GM18873 (cell line): ENCODE results near the gene SLC7A6.

Experiments used
- ATAC-seq: cut with Tn5 transposase; IDR thresholded peaks from one replicate; pipeline ENCODE4 v1.9.1; 2021; ENCODE audit warnings: mild to moderate bottlenecking, moderate library complexity, moderate number of reproducible peaks; ENCODE audit not compliant: unreplicated experiment, low FRiP score

The SLC7A6 gene

DNA sequence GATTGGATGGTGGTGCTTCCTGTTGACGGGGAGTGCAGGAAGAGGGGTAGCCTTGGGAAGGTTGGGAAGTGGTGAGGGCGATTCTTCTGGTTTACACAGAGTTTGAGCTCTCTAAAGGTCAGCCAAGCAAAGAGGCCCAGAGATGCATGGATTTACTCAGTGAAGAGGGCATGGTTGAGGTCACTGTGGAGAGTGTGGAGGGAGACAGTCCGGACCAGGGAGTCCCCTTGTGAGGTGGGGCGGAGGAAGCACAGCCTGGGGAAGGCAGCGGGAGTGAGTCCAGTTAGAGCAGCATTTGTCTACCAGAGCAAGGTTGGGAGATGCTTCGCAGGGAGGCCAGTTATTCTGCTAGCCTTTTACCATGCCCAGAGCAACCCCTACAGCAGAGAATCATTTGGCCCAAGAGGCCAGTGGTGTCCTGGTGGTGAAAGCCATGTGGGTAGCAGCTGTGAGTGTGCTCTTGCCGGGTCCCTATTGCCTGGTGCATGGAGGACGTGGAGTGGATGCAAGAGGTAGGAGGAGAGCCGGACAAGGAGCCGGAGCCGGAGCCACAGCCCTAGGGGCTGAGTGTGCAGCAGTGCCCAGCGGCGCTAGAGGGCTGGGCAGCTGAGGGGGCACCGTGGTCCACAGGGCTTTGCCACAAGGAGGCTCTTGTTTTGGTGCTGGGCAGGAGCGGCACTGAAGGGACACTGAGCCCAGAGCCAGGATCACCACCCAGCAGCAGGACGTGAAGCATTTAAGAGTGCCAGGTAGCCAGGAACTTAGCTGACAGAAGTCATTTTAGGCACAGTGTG, 74.2 kb downstream of the SLC7A6 start:
- no peak for ATAC-seq

DNA sequence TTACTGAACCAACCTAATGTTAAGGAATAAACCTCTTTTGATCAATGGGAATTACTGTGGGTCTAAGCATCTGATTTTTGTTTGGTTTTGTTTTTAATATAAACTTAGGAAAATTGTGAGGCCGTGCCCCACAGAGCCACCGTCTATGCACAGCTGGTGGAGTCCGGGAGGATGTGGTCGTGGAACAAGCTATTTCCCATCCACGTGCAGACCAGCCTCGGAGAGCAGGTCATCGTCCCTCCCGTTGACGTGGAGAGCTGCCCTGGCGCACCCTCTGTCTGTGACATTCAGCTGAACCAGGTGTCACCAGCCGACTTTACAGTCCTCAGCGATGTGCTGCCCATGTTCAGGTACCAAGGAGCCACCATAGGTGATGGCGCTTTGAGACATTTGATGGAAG, 74.9 kb downstream of the SLC7A6 start:
- no peak for ATAC-seq

DNA sequence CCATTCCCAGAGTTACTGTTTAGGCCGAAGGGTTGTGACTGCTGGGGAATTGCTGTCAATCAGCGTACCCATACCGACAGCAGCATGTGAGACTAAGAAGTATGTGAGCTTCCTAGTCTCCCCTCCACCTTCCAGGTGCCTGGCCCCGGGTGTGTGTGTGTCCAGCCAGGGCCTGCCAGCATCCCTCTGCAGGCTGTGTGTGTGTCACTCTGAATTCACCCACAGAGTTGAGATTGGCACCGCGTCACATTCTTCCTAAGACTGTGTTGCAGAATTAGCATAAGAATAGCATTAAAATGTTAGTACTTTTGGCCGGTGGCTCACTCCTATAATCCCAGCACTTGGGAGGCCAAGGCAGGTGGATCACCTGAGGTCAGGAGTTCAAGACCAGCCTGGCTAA, 78.3 kb downstream of the SLC7A6 start:
- no peak for ATAC-seq

DNA sequence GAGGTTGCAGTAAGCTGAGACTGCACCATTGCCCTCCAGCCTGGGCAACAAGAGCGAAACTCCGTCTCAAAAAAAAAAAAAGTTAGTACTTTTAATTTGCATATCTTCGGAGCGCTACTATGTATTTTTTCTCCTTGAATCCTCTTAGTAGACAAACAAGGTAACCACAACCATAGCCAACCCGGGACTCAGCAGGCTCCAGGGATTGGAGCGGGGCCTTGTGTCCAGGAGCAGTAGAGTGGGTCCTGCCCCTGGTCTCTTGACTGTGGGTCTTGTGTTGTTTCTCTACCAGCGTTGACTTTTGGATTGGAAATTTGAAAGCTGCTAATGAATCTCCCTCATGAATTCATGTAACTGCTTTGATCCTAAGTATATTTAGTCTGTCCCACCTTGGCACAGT, 78.8 kb downstream of the SLC7A6 start:
- ATAC-seq: no peak

DNA sequence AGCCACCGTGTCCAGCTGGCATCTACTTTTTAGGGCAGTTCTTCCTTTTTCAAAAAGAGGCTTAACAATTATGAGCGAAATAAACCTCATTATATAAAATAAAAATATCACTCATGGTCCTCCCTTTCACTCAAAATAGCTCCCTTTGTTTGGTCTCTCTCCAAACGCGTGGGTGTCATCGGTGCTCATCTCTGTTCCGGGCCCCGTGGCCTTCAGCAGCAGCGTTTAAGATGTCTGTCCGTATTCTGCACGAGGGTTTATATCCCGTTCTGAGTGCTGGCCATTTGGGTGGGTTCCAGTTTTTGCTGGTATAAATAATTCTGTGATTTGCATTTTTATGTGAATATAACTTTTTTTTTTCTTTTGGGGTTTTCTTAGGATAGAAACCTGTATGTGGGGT, 79.9 kb downstream of the SLC7A6 start:
- ATAC-seq: no peak

DNA sequence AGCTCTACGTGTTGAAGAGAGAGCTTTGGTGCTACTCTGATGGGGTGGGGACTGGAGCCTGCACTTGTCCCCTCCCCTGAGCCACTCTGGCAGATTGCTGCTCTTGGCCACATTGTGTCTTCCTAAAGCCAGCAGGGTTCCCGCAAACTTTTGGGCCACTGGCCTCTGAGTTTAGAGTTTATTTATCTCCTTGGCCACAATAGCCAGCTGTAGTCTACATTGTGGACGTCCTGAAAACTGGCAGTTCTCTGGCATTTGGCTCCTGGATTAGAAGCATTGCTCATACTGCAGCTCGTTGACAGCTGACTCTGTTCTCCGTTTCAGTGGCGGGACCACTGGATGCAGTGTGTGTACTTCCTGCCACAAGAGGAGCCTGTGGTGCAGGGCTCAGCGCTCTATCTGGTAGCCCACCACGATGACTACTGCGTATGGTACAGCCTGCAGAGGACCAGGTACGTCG, 81.1 kb downstream of the SLC7A6 start:
- no peak for ATAC-seq

DNA sequence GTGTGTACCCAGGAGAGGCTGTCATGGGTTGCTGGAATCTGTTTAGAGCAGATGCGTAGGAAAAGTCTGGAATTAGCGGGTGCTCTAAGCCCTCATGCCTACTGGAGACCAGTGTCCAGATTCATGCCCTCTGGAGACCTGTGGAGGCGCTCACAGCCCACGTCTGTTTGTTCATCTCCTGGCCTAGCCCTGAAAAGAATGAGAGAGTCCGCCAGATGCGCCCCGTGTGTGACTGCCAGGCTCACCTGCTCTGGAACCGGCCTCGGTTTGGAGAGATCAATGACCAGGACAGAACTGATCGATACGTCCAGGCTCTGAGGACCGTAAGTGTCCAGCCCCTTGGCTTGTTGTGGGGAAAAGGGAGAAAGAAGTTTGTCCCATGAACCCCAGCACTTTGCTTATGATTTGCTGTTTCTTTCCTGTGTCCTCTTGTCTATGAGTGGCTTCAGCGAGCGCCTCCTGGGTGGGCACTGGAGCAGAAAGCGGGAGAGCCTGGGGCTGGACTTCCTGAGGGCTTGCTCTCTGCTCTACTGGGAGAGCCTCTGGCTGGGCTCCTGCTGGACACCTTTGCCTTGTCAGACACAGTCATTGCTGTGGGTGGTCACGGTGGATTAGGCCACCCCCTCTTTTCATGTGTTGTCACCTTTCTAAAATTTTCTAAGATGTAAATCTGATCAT, 81.8 kb downstream of the SLC7A6 start:
- no peak for ATAC-seq

DNA sequence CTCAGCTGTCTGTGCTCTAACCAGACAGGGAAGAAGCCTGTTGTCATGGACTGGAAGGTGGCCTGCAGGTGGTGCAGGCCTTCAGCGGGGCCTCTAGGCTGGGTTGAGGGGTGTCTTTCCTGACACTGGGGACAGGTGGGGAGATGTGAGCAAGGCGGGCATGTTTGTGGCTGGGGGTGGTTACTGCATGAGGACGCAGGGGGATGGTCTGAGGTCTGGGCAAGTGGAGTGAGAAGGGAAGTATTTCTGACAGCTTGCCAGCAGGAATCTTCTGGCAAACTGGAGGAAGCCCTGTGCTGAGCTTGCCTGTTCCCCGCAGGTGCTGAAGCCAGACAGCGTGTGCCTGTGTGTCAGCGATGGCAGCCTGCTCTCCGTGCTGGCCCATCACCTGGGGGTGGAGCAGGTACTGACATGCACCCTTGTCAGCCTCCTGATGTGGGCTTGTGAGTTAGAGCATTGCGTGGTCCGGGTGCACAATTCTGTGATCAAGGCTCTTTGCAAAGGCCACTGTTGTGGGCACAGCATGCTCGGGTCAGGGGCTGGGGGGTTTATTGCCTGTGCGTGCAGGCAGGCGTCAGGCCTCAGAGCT, 82.7 kb downstream of the SLC7A6 start:
- ATAC-seq: no peak

DNA sequence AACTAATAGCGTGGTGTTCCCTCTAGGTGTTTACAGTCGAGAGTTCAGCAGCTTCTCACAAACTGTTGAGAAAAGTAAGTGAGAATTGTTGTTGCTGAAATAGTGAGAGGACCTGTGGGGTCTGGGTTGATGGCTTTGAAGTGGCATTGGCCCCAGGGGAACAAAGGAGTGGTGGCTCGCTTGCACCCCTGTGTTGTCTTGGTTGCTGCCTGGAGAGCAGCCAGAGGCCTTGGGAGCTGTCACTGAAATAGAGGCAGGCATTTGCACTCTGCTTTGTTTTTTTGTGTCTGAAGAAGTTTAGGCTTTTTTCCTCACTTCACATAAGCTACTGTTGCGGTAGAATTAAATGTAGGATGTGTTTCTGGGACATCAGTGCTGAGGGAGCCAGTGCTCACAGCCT, 83.3 kb downstream of the SLC7A6 start:
- no peak for ATAC-seq

DNA sequence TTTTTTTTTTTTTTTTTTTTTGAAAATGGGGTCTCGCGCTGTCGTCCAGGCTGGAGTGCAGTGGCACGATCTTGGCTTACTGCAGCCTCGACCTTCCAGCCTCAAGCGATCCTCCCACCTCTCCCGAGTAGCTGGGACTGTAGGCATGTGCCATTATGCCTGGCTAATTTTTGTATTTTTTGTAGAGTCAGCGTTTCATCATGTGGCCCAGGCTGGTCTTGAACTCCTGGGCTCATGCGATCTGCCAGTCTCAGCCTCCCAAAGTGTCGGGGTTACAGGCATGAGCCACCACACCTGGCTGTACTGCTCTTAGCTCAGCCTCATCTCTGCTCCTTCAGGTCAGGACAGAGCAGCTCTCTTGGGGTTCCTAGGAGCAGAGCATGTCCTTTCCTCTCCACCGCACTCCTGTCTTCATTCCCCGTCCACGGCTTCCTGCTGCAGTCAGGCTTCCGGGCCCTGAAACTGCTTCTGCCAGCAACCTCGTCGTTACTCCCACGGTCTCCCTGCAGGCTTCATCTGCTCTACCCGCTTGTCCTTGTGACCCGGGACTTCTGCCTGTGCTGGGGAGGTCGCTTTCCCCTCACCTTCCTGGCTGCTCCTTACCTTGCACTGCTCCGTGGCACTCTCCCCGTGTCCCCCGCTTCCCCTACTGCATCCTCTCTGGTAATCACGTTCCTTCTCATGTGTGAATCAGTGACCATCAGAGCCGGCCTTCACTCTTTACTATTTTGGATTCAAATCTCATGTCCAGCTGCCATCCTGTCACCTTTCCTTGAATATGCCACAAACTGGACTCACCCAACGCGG, 84.5 kb downstream of the SLC7A6 start:
- no peak for ATAC-seq

DNA sequence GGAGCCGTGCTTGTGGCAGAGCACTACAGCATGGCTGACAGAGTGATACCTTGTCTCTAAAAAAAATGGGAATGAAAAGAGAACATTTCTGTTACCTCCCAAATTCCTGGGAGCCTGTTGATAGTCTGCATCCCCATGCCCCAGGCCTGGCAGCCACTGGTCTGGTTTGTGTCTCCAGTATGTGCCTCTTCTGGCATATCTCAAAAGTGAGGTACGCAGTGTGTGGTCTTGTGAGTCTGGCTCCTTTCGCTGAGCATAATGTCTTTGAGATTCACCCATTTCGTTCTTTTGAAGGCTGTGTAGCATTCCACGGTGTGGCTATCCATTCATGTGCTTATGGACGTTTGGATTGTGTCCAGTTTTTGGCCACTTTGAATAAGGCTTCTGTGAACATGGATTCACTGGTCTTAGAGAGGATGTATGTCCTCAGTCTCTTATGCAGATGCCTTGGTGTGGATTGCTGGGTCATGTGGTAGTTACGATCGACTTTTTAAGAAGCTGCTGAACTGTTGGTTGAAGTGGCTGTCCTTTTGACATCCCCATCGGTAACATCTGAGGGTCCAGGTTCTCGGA, 85.6 kb downstream of the SLC7A6 start:
- ATAC-seq: no peak

DNA sequence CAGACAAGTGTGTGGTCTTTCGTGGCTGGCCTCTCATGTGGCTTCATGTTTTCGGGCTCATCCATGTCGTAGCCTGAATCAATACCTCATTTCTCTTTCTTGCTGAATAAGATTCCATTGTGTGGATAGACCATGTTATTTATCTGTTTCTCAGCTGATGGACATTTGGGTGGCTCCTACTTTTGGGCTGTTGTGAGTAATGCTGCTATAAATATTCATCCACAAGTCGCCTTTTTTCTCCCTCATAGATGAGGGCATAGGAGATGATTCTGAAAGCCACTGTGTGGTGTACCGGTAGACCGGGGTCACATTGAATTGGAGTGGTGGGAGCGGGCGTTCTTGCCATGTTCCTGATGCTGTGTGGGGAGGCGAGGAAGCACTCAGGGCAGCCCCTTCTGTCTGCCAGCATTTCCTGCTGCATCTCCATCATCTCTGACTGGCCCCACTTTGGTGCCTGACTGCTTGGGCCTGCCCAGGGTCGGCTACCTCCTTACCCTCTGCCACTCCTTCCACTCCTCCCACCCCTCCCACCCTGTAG, 86.6 kb downstream of the SLC7A6 start:
- ATAC-seq: no peak
